Osteoblast (primary cell): ENCODE data around the gene ROCK2. TPM values are rescaled to one million over a fixed set of nuclear protein-coding genes. Genes with fewer than 3 reads are reported as not detected.

Experiments used
- DNase-seq: peaks from one replicate; pipeline ENCODE4 v3.0.0; 2011; ENCODE audit warnings: low spot score, mixed read lengths; ENCODE audit not compliant: insufficient read length; ENCODE audit errors: missing footprints
- H2AFZ ChIP-seq: 2 replicates; pipeline ENCODE4 v1.6.0; 2011; ENCODE audit warnings: mild to moderate bottlenecking, low read length
- H3K27ac ChIP-seq: 2 replicates; pipeline ENCODE4 v1.5.1; 2011; ENCODE audit warnings: mild to moderate bottlenecking, low read depth, low read length, moderate library complexity
- H3K27me3 ChIP-seq: 2 replicates; pipeline ENCODE4 v1.6.0; 2012; ENCODE audit warnings: mild to moderate bottlenecking, control low read depth, inconsistent platforms, low read length, moderate library complexity; ENCODE audit not compliant: insufficient read depth
- H3K36me3 ChIP-seq: 2 replicates; pipeline ENCODE4 v1.5.1; 2011; ENCODE audit warnings: mild to moderate bottlenecking, low read length, control low read depth, moderate library complexity; ENCODE audit not compliant: insufficient read depth
- H3K4me1 ChIP-seq: 2 replicates; pipeline ENCODE4 v1.5.1; 2011; ENCODE audit warnings: mild to moderate bottlenecking, low read length, control low read depth, moderate library complexity; ENCODE audit not compliant: insufficient read depth
- H3K4me2 ChIP-seq: 2 replicates; pipeline ENCODE4 v1.6.0; 2011; ENCODE audit warnings: mild to moderate bottlenecking, low read length; ENCODE audit not compliant: insufficient read depth
- H3K4me3 ChIP-seq: fragments of 200-600 bp; sonication (generic); 3 replicates; pipeline ENCODE4 v1.5.1; 2012; ENCODE audit warnings: mild to moderate bottlenecking, low read length, inconsistent platforms; ENCODE audit not compliant: insufficient read depth
- H3K79me2 ChIP-seq: 2 replicates; pipeline ENCODE4 v1.6.0; 2012; ENCODE audit warnings: mild to moderate bottlenecking, low read length, control low read depth, inconsistent platforms; ENCODE audit not compliant: insufficient read depth
- H3K9me3 ChIP-seq: 2 replicates; pipeline ENCODE4 v1.5.1; 2011; ENCODE audit warnings: low read depth, low read length, control low read depth
- H4K20me1 ChIP-seq: 2 replicates; pipeline ENCODE4 v1.6.0; 2012; ENCODE audit warnings: mild to moderate bottlenecking, low read length, control low read depth; ENCODE audit not compliant: insufficient read depth
- CTCF ChIP-seq: IDR thresholded peaks from 2 replicates; pipeline ENCODE4 v1.5.1; 2011; ENCODE audit warnings: mild to moderate bottlenecking, low read depth, low read length, moderate library complexity; ENCODE audit errors: extremely low read depth
- total RNA-seq: library from RNA; depleted of rRNA; stranded (reverse); fragments of >200 nt; gene quantifications from 2 replicates; pipeline ENCODE4 v1.2.3, GENCODE V29; 2012

ROCK2 gene
- total RNA-seq, 1 donor, result 59.7 TPM

GRCh38 chr2:11270891-11271290, 73.5 kb downstream of the ROCK2 start:
- no peaks in the 10 kb centered on the region for H3K4me1 ChIP-seq
- H3K27ac ChIP-seq, result no peak overlapping the region
- TF ChIP-seq CTCF, result no peak
- peaks cover 72% of the 10 kb centered on the region for H3K79me2 ChIP-seq
- DNase-seq, result no peak
- H4K20me1 ChIP-seq, result no peaks in the 10 kb centered on the region
- H3K27me3 ChIP-seq, result no peaks in the 10 kb centered on the region
- H3K36me3 ChIP-seq, result no peaks in the 10 kb centered on the region
- no peak overlapping the region for H3K4me2 ChIP-seq
- no peak overlapping the region for H3K4me3 ChIP-seq
- H3K9me3 ChIP-seq, result no peaks in the 10 kb centered on the region
- no peak overlapping the region for H2AFZ ChIP-seq

- no peaks in the 10 kb centered on the region for H3K4me1 ChIP-seq
- no peaks in the 10 kb centered on the region for H4K20me1 ChIP-seq
- H3K4me3 ChIP-seq, result no peak overlapping the region
- H3K27ac ChIP-seq, result no peak overlapping the region
- DNase-seq, result no peak
- H3K36me3 ChIP-seq, result no peaks in the 10 kb centered on the region
- peaks cover 76% of the 10 kb centered on the region for H3K79me2 ChIP-seq
- H3K4me2 ChIP-seq, result no peak overlapping the region
- no peaks in the 10 kb centered on the region for H3K9me3 ChIP-seq
- no peak overlapping the region for H2AFZ ChIP-seq
- TF ChIP-seq CTCF, result no peak
- H3K27me3 ChIP-seq, result no peaks in the 10 kb centered on the region
Measured at GRCh38 chr2:11267931-11268330, 76.5 kb downstream of the ROCK2 start.

- Histone ChIP-seq H3K4me3 (no peak overlapping the region), H3K9me3 (no peaks in the 10 kb centered on the region), H3K4me2 (no peak overlapping the region), H3K27ac (no peak overlapping the region), H3K36me3 (no peaks in the 10 kb centered on the region), H4K20me1 (peaks cover 5% of the 10 kb centered on the region), H3K27me3 (no peaks in the 10 kb centered on the region), H2AFZ (no peak overlapping the region), H3K4me1 (no peaks in the 10 kb centered on the region), H3K79me2 (peaks cover 70% of the 10 kb centered on the region)
- TF ChIP-seq CTCF, result no peak
- DNase-seq, result no peak
Measured at GRCh38 chr2:11264818-11265217, 79.6 kb downstream of the ROCK2 start.

- DNase-seq, result no peak
- no peak overlapping the region for H3K4me3 ChIP-seq
Measured at GRCh38 chr2:11264007-11264406, 80.4 kb downstream of the ROCK2 start.

More at GRCh38 chr2:11264007-11264406, 80.4 kb downstream of the ROCK2 start:
- peaks cover 5% of the 10 kb centered on the region for H4K20me1 ChIP-seq
- no peak overlapping the region for H3K27ac ChIP-seq
- no peak overlapping the region for H2AFZ ChIP-seq
- no peaks in the 10 kb centered on the region for H3K27me3 ChIP-seq
- H3K79me2 ChIP-seq, result peaks cover 70% of the 10 kb centered on the region
- no peaks in the 10 kb centered on the region for H3K4me1 ChIP-seq
- TF ChIP-seq CTCF, result no peak
- no peak overlapping the region for H3K4me2 ChIP-seq
- H3K36me3 ChIP-seq, result no peaks in the 10 kb centered on the region
- no peaks in the 10 kb centered on the region for H3K9me3 ChIP-seq
